ENCODE data around the gene MYO15B.

Gene MYO15B

DNA sequence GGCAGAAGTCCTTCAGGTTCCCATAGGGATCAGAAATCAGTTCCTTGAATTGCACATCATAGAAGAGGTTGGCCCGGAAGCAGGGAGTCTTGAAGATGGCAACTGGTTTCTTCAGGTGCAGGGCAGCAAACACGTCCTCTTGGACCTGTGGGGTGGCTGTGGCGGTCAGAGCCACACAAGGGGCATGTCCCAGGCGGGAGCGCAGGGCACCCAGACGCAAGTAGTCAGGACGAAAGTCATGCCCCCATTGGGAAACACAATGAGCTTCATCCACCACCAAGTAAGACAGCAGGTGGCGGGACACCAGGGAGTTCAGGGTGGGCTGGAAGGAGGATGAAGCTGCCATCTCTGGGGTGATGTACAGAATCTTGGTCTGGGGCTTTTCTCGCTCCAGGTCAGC is 74.9 kb downstream of the MYO15B start:
- no peak overlapping the region for H3K4me3 ChIP-seq (ENCODE audit: low read depth, low read length)
- TF ChIP-seq, protein P1, sequence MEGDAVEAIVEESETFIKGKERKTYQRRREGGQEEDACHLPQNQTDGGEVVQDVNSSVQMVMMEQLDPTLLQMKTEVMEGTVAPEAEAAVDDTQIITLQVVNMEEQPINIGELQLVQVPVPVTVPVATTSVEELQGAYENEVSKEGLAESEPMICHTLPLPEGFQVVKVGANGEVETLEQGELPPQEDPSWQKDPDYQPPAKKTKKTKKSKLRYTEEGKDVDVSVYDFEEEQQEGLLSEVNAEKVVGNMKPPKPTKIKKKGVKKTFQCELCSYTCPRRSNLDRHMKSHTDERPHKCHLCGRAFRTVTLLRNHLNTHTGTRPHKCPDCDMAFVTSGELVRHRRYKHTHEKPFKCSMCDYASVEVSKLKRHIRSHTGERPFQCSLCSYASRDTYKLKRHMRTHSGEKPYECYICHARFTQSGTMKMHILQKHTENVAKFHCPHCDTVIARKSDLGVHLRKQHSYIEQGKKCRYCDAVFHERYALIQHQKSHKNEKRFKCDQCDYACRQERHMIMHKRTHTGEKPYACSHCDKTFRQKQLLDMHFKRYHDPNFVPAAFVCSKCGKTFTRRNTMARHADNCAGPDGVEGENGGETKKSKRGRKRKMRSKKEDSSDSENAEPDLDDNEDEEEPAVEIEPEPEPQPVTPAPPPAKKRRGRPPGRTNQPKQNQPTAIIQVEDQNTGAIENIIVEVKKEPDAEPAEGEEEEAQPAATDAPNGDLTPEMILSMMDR (IDR thresholded peaks at IDR 0.05; ENCODE audit: low read depth, low read length): no peak

DNA sequence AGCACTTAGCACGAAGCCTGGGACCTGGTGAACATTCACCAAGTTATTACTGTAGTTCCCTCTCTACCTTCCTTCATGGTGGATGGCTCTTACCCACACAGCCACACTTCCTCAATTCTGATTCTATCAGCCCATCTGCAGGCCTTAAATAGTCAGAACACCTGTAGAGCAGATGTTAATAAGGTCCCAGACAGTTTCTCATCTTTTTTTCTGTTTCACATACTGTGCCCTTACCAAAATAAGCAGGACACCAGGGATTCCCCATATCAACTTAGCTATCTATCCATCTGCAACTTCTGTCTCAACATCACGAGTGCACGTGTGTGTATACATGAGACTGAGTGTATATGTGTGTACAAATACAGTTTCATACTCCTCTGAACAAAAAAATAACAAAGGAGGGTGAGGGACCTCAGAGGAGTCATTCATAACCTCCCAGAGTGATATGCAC is 76.5 kb downstream of the MYO15B start:
- TF ChIP-seq, protein P1 (IDR thresholded peaks at IDR 0.05; ENCODE audit: low read depth, low read length): no peak
- no peak overlapping the region for H3K4me3 ChIP-seq (ENCODE audit: low read depth, low read length)

DNA sequence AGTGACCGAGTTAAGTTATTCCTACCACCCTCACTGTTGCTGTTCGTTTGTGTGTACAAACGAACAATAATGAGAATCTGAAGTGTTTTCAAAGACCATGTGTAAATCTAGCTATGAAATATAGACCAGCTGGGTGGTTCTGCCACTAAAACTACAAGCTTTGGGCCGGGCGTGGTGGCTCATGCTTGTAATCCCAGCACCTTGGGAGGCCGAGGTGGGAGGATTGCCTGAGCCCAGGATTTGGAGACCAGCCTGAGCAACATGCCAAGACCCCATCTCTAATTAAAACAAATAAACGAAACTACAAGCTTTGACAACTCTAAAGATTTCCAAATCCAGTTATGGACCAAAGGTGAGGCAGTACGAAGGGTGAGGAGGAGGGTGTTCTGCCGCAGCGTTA is 78.4 kb downstream of the MYO15B start:
- TF ChIP-seq, protein P1 (IDR thresholded peaks at IDR 0.05; ENCODE audit: low read depth, low read length): no peak
- peak overlapping the region; percentile 100 for H3K4me3 ChIP-seq (ENCODE audit: low read depth, low read length)

DNA sequence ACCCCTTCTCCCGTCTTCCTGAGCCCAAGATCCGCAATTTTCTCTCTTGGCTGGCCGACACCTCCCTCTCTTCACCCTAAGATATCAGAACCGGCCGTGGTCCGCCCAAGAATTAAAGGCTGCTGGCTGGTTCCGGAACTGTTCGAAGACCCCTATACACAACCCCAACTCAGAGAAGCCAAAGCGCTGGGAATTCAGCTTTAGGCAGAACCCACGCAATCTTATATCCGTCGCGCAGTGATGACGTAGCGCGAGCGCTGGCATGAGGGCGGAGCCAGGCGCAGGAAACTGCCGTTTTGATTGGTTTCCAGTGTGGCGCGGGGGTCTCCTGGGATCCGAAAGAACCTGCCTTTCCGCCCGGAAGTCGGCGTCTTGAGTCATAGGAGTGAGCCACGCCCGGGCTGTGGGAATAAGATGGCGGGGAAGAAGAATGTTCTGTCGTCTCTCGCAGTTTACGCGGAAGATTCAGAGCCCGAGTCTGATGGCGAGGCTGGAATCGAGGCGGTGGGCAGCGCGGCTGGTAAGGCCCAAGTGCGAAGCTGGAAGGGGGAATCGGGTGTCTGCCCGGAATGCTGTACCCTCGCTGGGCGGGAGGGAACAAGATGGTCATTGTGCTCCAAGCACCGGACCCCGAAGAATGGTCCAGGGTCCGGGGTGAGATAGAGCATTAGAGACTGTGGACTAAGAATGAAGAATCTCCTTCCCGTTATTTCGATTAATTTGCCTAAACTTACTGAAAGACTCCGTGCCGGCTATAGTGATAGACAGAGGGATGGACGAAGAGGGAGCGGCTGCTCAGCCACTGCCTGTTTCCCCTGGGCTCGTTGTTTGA is 79.6 kb downstream of the MYO15B start, which contains the start of the genes RECQL5 and SAP30BP:
RECQL5 (minus strand) TSS at position 196 of the 832 bp plus-strand sequence. CDS start 597 bp downstream, outside the sequence.
SAP30BP (plus strand) TSS at position 380 of the 832 bp plus-strand sequence; CDS start at position 415, 35 bp downstream.
- TF ChIP-seq, protein P1 (IDR thresholded peaks at IDR 0.05; ENCODE audit: low read depth, low read length): no peak
- H3K4me3 ChIP-seq (ENCODE audit: low read depth, low read length): peak within 1 kb of the TSS; percentile 100

DNA sequence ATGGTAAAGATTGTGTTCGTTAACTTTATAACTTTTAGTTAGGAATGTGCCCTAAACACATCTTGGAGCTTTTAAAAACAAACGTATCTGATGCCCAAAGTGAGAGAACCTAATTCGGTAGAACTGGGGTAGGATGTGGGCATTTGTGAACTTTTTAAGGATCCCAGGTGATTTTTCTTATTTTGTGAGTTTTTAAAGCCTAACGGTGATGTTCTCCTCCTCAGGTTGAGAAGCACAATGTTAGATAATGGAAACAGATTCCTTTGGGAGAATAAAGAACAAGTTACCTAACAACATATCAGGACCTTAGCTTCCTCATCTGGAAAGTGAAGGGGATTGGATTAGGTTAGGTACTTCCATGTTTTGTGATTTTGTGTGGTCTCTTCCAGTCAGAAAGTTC is 80.2 kb downstream of the MYO15B start:
- TF ChIP-seq, protein P1 (IDR thresholded peaks at IDR 0.05; ENCODE audit: low read depth, low read length): no peak
- H3K4me3 ChIP-seq (ENCODE audit: low read depth, low read length): peak overlapping the region; percentile 100

DNA sequence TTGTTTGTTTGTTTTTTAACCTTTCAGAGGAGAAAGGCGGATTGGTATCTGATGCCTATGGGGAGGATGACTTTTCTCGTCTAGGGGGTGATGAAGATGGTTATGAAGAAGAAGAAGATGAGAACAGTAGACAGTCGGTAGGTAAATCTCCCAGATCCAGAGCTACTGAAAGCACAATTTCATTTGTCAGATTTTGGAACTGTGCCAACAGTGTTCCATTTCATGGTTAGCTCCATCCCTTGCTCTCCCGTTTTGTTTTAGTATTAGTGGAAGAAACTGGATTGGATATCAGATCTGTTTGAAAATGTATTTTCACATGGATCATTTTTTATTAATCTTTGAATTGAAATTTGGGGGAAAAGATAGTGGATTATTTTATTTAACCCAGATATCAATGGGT is 80.9 kb downstream of the MYO15B start:
- H3K4me3 ChIP-seq (ENCODE audit: low read depth, low read length): peak overlapping the region; percentile 100
- TF ChIP-seq, protein P1 (IDR thresholded peaks at IDR 0.05; ENCODE audit: low read depth, low read length): no peak

DNA sequence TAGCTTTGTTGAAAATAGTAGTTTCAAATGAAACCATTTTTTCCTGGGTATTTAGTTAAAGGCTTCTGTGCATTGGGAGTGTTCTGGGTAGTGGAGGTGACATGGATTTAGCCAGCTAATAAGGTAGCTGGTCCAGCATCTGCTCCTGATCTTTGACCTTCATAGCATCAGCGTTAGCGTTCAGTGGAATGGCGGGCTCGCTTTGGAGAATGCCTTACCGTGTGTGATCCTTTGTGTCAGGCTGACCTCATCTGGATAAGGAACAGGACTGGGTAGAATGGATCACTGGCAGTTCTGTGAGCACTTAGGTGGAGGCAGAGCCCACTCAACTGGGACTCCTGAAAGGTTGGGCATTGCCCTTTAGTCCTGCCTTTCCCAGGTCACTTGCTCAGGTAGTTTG is 83.3 kb downstream of the MYO15B start:
- no peak overlapping the region for H3K4me3 ChIP-seq (ENCODE audit: low read depth, low read length)
- TF ChIP-seq, protein P1 (IDR thresholded peaks at IDR 0.05; ENCODE audit: low read depth, low read length): no peak

Measured in WI38 (cell line).